NB4 (cell line): ENCODE data around the gene THOC5.

Source experiments
- DNase-seq: peaks from one replicate; pipeline ENCODE4 v3.0.0; 2010; ENCODE audit warnings: low read depth
- H3K4me3 ChIP-seq: one replicate; pipeline ENCODE4 v1.5.1; 2011; ENCODE audit warnings: mild to moderate bottlenecking, low read depth, low read length, moderate library complexity
- CTCF ChIP-seq: IDR thresholded peaks from one replicate; pipeline ENCODE4 v1.5.1; 2012; ENCODE audit warnings: low read depth, low read length
- MAX ChIP-seq: IDR thresholded peaks from 2 replicates; pipeline ENCODE4 v1.6.1; 2011; ENCODE audit warnings: low read depth, low read length
- MYC ChIP-seq: IDR thresholded peaks from 2 replicates; pipeline ENCODE4 v1.6.1; 2011; ENCODE audit warnings: low read depth, low read length
- POLR2A ChIP-seq: IDR thresholded peaks from 2 replicates; pipeline ENCODE4 v1.6.1; 2011; ENCODE audit warnings: mild to moderate bottlenecking; ENCODE audit not compliant: insufficient read length; ENCODE audit errors: extremely low read depth

THOC5 gene

GRCh38 chr22:29464581-29464980 is 89.0 kb downstream of the THOC5 start:
- TF ChIP-seq POLR2A, result no peak
- TF ChIP-seq MAX, result no peak
- no peak for TF ChIP-seq MYC
- TF ChIP-seq CTCF, result no peak
- no peak overlapping the region for H3K4me3 ChIP-seq
- DNase-seq, result no peak

- no peak for DNase-seq
- TF ChIP-seq MAX (no peak), POLR2A (no peak), CTCF (no peak), MYC (no peak)
- no peak overlapping the region for H3K4me3 ChIP-seq
Observed at GRCh38 chr22:29463629-29464028, 89.9 kb downstream of the THOC5 start.

GRCh38 chr22:29461263-29461662 is 92.3 kb downstream of the THOC5 start:
- H3K4me3 ChIP-seq, result no peak overlapping the region
- no peak for TF ChIP-seq POLR2A
- no peak for TF ChIP-seq MAX
- no peak for TF ChIP-seq CTCF
- no peak for TF ChIP-seq MYC
- no peak for DNase-seq

DNA sequence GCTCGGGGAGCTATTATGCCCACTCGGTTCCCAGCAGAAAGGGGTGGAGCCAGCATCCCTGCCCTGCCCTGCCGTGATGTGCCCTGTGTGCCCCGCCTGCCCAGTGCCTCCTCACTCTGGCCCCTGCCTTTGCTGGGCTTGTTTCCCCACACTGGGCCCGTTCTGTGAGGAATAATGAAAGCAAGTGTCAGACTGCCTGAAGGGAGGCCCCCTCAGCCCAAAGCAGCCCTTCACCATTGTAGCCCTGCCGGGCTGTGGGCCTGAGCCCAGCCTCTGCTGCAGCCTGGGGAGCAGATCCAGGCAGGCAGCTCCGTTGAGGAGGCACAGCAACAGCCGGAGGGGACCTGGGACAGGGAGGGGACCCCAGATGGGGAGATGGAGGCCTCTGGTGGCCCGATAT is 93.8 kb downstream of the THOC5 start:
- DNase-seq, result no peak
- H3K4me3 ChIP-seq, result no peak overlapping the region
- TF ChIP-seq POLR2A, result no peak
- TF ChIP-seq MYC, result no peak
- TF ChIP-seq CTCF, result no peak
- no peak for TF ChIP-seq MAX

- no peak for DNase-seq
- TF ChIP-seq POLR2A, result no peak
- TF ChIP-seq MAX, result no peak
Observed at GRCh38 chr22:29458551-29458950, 95.0 kb downstream of the THOC5 start.

GRCh38 chr22:29457730-29458129 is 95.8 kb downstream of the THOC5 start:
- H3K4me3 ChIP-seq, result no peak overlapping the region
- no peak for TF ChIP-seq POLR2A
- TF ChIP-seq MYC, result no peak
- no peak for TF ChIP-seq CTCF
- TF ChIP-seq MAX, result no peak
- DNase-seq, result peak; percentile 54

More at GRCh38 chr22:29458551-29458950, 95.0 kb downstream of the THOC5 start:
- no peak overlapping the region for H3K4me3 ChIP-seq
